Endothelial cell of umbilical vein (primary cell): Measurements from ENCODE around the gene FAM120C. TPM values are rescaled to one million over a fixed set of nuclear protein-coding genes. Genes with fewer than 3 reads are reported as not detected.

Source experiments
- BruUV-seq: library from RNA; stranded (reverse); fragments of 400-500 nt; replicated peaks from 2 replicates; lab custom pipeline; 2021; lab: Mats Ljungman, UMichigan
- CTCF ChIA-PET: fragments of 300-600, 350-600 bp; sonication (Branson Sonifier 250); formaldehyde crosslinking; loops from one replicate; lab custom pipeline; 2021; ENCODE audit warnings: antibody characterized with exemption, inconsistent platforms; lab: Charles Lee
- POLR2A ChIA-PET: fragments of 300-600, 350-600 bp; sonication (Branson Sonifier 250); formaldehyde crosslinking; loops from one replicate; lab custom pipeline; 2021; ENCODE audit warnings: antibody characterized with exemption, inconsistent platforms; lab: Charles Lee
- DNase-seq: peaks from one replicate; pipeline ENCODE4 v3.0.0-alpha.2; 2011; ENCODE audit warnings: low read depth, low spot score
- FAIRE-seq: peaks from 2 replicates; lab custom pipeline; 2011; peaks lifted over from hg19 to GRCh38; lab: Jason Lieb, UNC
- H2AFZ ChIP-seq: 2 replicates; pipeline ENCODE4 v1.6.0; 2012; ENCODE audit warnings: low read depth, low read length, control low read depth, inconsistent platforms
- H3K27ac ChIP-seq: 2 replicates; pipeline ENCODE4 v1.5.1; 2011; ENCODE audit warnings: low read depth, mild to moderate bottlenecking, control low read depth, low read length, moderate library complexity; ENCODE audit not compliant: insufficient read depth
- H3K27me3 ChIP-seq, 2 experiments: 2 replicates each; pipeline versions ENCODE4 v1.6.0 to v1.6.1; 2011; ENCODE audit warnings: low read length in 2 of 2, mixed read lengths in 1 of 2; ENCODE audit not compliant: control insufficient read depth in 2 of 2, insufficient read depth in 2 of 2
- H3K36me3 ChIP-seq, 2 experiments: 2 replicates in 1 of 2; 3 replicates in 1 of 2; pipeline ENCODE4 v1.5.1; 2011; ENCODE audit warnings: low read length in 2 of 2, mild to moderate bottlenecking in 1 of 2, moderate library complexity in 1 of 2; ENCODE audit not compliant: control insufficient read depth in 2 of 2, insufficient read depth in 2 of 2; ENCODE audit errors: extremely low read depth in 1 of 2
- H3K4me1 ChIP-seq: 3 replicates; pipeline ENCODE4 v1.5.1; 2011; ENCODE audit warnings: mild to moderate bottlenecking, low read length; ENCODE audit not compliant: control insufficient read depth, insufficient read depth; ENCODE audit errors: extremely low read depth
- H3K4me2 ChIP-seq: 2 replicates; pipeline ENCODE4 v1.6.1; 2011; ENCODE audit warnings: low read length, control low read depth, mixed read lengths; ENCODE audit not compliant: insufficient read depth
- H3K4me3 ChIP-seq, 3 experiments: fragments of 200-600 bp in 1 of 3; sonication (generic), shearing (Covaris generic) in 1 of 3; replicated peaks in 1 of 3; 2 replicates each; pipeline ENCODE4 v1.5.1; 2011 to 2016; ENCODE audit warnings: control low read depth in 3 of 3, low read length in 3 of 3, mild to moderate bottlenecking in 2 of 3, inconsistent platforms in 1 of 3, low read depth in 1 of 3, moderate library complexity in 1 of 3; ENCODE audit not compliant: insufficient read depth in 1 of 3
- H3K79me2 ChIP-seq: 2 replicates; pipeline ENCODE4 v1.6.0; 2012; ENCODE audit warnings: low read length, inconsistent platforms; ENCODE audit not compliant: control insufficient read depth, insufficient read depth
- H3K9ac ChIP-seq: replicated peaks from 2 replicates; pipeline ENCODE3; 2011; ENCODE audit warnings: low read length, control low read depth; ENCODE audit not compliant: insufficient read depth; ENCODE audit errors: extremely low read depth
- H3K9me1 ChIP-seq: replicated peaks from 3 replicates; pipeline ENCODE4 v1.6.0; 2011; ENCODE audit warnings: mild to moderate bottlenecking, low read length; ENCODE audit not compliant: control insufficient read depth, insufficient read depth; ENCODE audit errors: extremely low read depth
- H3K9me3 ChIP-seq: replicated peaks from 2 replicates; pipeline ENCODE4 v1.5.1; 2012; ENCODE audit warnings: low read length, inconsistent platforms; ENCODE audit not compliant: control insufficient read depth, insufficient read depth
- H4K20me1 ChIP-seq: replicated peaks from 2 replicates; pipeline ENCODE3; 2011; ENCODE audit warnings: mild to moderate bottlenecking, low read length; ENCODE audit not compliant: control insufficient read depth, insufficient read depth; ENCODE audit errors: extremely low read depth
- CTCF ChIP-seq, 2 donors: IDR thresholded peaks; 1 replicate in 1 of 2; 2 replicates in 1 of 2; pipeline ENCODE4 v1.5.1; 2011; ENCODE audit warnings: low read length in 2 of 2, mild to moderate bottlenecking in 2 of 2, moderate library complexity in 2 of 2, control low read depth in 1 of 2, inconsistent platforms in 1 of 2, low read depth in 1 of 2; ENCODE audit not compliant: insufficient read depth in 1 of 2; ENCODE audit errors: extremely low read depth in 1 of 2
- EZH2 ChIP-seq: IDR thresholded peaks from 2 replicates; pipeline ENCODE4 v1.6.1; 2012; ENCODE audit warnings: borderline replicate concordance, low read depth, mild to moderate bottlenecking, moderate library complexity, low read length, inconsistent platforms; ENCODE audit not compliant: severe bottlenecking
- FOS ChIP-seq: IDR thresholded peaks from 2 replicates; pipeline ENCODE4 v1.6.1; 2011; ENCODE audit warnings: mild to moderate bottlenecking, low read length, moderate library complexity, borderline replicate concordance; ENCODE audit not compliant: insufficient read depth
- GATA2 ChIP-seq: IDR thresholded peaks from 2 replicates; pipeline ENCODE4 v1.7.0; 2011; ENCODE audit warnings: low read depth, mild to moderate bottlenecking, moderate library complexity, mixed read lengths, low read length; ENCODE audit not compliant: insufficient read length, insufficient read depth
- JUN ChIP-seq: IDR thresholded peaks from 2 replicates; pipeline ENCODE4 v1.6.1; 2011; ENCODE audit warnings: borderline replicate concordance, low read depth; ENCODE audit not compliant: insufficient read length, insufficient read depth
- MAX ChIP-seq: IDR thresholded peaks from 2 replicates; pipeline ENCODE4 v1.6.1; 2011; ENCODE audit not compliant: insufficient read depth, insufficient read length
- MYC ChIP-seq: IDR thresholded peaks from one replicate; pipeline ENCODE4 v1.6.1; 2011; ENCODE audit warnings: mild to moderate bottlenecking, low read depth, low read length
- POLR2A ChIP-seq: IDR thresholded peaks from 2 replicates; pipeline ENCODE4 v1.6.1; 2012; ENCODE audit warnings: low read depth, mild to moderate bottlenecking, control low read depth, low read length
- POLR2AphosphoS5 ChIP-seq: IDR thresholded peaks from 2 replicates; pipeline ENCODE4 v1.6.1; 2012; ENCODE audit warnings: low read depth, mild to moderate bottlenecking, control low read depth, low read length, moderate library complexity; ENCODE audit not compliant: insufficient read depth
- dilution Hi-C: fragments of 300-500 bp; cut with MboI; formaldehyde crosslinking; loops from one replicate; pipeline ENCODE4 v1.15.0; 2019; ENCODE audit warnings: low sequenced_read_pairs; ENCODE audit not compliant: extremely low pct_ligation_motif_present
- intact Hi-C: fragments of 100-400 bp; cut with micrococcal nuclease; formaldehyde crosslinking; loops from one replicate; pipeline ENCODE4 v1.10.0; 2022
- polyA plus RNA-seq, 4 experiments: library from polyadenylated mRNA; depleted of rRNA in 3 of 4; stranded (reverse) in 3 of 4; unstranded in 1 of 4; fragments of >200 nt; gene quantifications; 2 replicates each; pipeline versions ENCODE4 v1.2.1 to v1.2.3, GENCODE V29; 2011 to 2012; ENCODE audit warnings: missing spikeins in 1 of 4
- total RNA-seq: library from RNA; stranded (reverse); gene quantifications from 2 replicates; pipeline ENCODE4 v1.2.3, GENCODE V29; 2021

FAM120C gene
- total and polyA plus RNA-seq, 2 donors (not counting 3 experiments of a cell fraction or from before 2014, with no cell fraction given): 4.2 to 11.4 TPM

GRCh38 chrX:54049801-54050200, 133.3 kb downstream of the FAM120C start:
- Histone ChIP-seq H3K9me1 (no peaks in the 10 kb centered on the region), H3K27me3 (no peaks in the 10 kb centered on the region), H3K4me3 (no peak overlapping the region), H3K9ac (no peak overlapping the region), H3K36me3 (no peaks in the 10 kb centered on the region), H3K4me1 (peaks cover 10% of the 10 kb centered on the region), H2AFZ (no peak overlapping the region), H3K4me2 (no peak overlapping the region), H3K9me3 (no peaks in the 10 kb centered on the region), H3K79me2 (no peaks in the 10 kb centered on the region), H3K27ac (no peak overlapping the region), H4K20me1 (no peaks in the 10 kb centered on the region)
- ChIA-PET CTCF (no interaction called here), POLR2A (no interaction called here)
- intact Hi-C loops: loop anchor here (10.0 kb wide), 1 partner anchor 1105 kb away; no protein-coding TSS in a partner anchor
- dilution Hi-C loops: no loop called here
- no TSS peak for BruUV-seq
- DNase-seq (no peak), FAIRE-seq (no peak)
- no peak for TF ChIP-seq POLR2A

- ChIA-PET CTCF (no interaction called here), POLR2A (no interaction called here)
- H2AFZ ChIP-seq: no peak overlapping the region
- BruUV-seq: no TSS peak
- H3K9me3 ChIP-seq: no peaks in the 10 kb centered on the region
- peaks cover 11% of the 10 kb centered on the region for H3K4me1 ChIP-seq
- H3K79me2 ChIP-seq: no peaks in the 10 kb centered on the region
- H3K27ac ChIP-seq: no peak overlapping the region
- intact Hi-C loops (loop anchor here (10.0 kb wide), 1 partner anchor 1106 kb away; no protein-coding TSS in a partner anchor), dilution Hi-C loops (no loop called here)
- H3K9ac ChIP-seq: no peak overlapping the region
- no peaks in the 10 kb centered on the region for H3K27me3 ChIP-seq
- no peak for TF ChIP-seq CTCF (IDR thresholded peaks at IDR 0.05; ENCODE audit: extremely low read depth in 1 of 2, insufficient read depth in 1 of 2, low read depth in 1 of 2, low read length in 2 of 2)
- no peak for TF ChIP-seq FOS
- no peak for TF ChIP-seq JUN
- TF ChIP-seq POLR2AphosphoS5: no peak
- no peak for TF ChIP-seq EZH2
- TF ChIP-seq MYC: no peak
- TF ChIP-seq POLR2A: no peak
- no peak for TF ChIP-seq MAX
- no peak for TF ChIP-seq GATA2
- H4K20me1 ChIP-seq: no peaks in the 10 kb centered on the region
- no peak for FAIRE-seq
- no peak overlapping the region for H3K4me3 ChIP-seq
- no peaks in the 10 kb centered on the region for H3K9me1 ChIP-seq
- no peaks in the 10 kb centered on the region for H3K36me3 ChIP-seq
- no peak for DNase-seq
- H3K4me2 ChIP-seq: no peak overlapping the region
These were observed 134.6 kb downstream of the FAM120C start for GRCh38 chrX:54048412-54048811.
